Pancreas (tissue), 10 donors: ENCODE measurements around the gene THSD7A. TPM values are rescaled to one million over a fixed set of nuclear protein-coding genes. Genes with fewer than 3 reads are reported as not detected.

Source experiments
- ATAC-seq, 4 donors: fragments of 200-7000 bp; cut with Tn5 transposase; one replicate each; pipeline versions ENCODE4 v1.8.0 to v1.9.1; 2020; ENCODE audit warnings: mild to moderate bottlenecking in 4 of 4, moderate library complexity in 4 of 4
- DNase-seq, 6 donors: peaks; one replicate each; pipeline ENCODE4 v3.0.0-alpha.2; 2020
- FAIRE-seq: peaks from 2 replicates; lab custom pipeline; 2012; peaks lifted over from hg19 to GRCh38; lab: Jason Lieb, UNC
- H3K27ac ChIP-seq, 4 donors: fragments of 200-600 bp; sonication (generic); 1 replicate in 3 of 4; 2 replicates in 1 of 4; pipeline versions ENCODE4 v1.5.0 to v1.8.0; 2020
- H3K27me3 ChIP-seq, 4 donors: fragments of 200-600 bp; one replicate each; pipeline ENCODE4 v1.8.0; 2021
- H3K36me3 ChIP-seq, 3 donors: fragments of 200-600 bp; sonication (generic) in 1 of 3; one replicate each; pipeline versions ENCODE4 v1.5.0 to v1.8.0; 2020 to 2021
- H3K4me1 ChIP-seq, 3 donors: fragments of 200-600 bp; one replicate each; pipeline ENCODE4 v1.8.0; 2021
- H3K4me3 ChIP-seq, 4 donors: fragments of 200-600 bp; sonication (generic) in 2 of 4; one replicate each; pipeline versions ENCODE4 v1.5.0 to v1.8.0; 2020 to 2021
- H3K9me3 ChIP-seq, 4 donors: fragments of 200-600 bp; one replicate each; pipeline ENCODE4 v1.8.0; 2021
- CTCF ChIP-seq, 4 donors: fragments of 200-600 bp; sonication (generic) in 3 of 4; IDR thresholded peaks; one replicate each; pipeline versions ENCODE4 v1.5.0 to v1.8.0; 2021; ENCODE audit warnings: antibody characterized with exemption in 4 of 4
- WGBS, 2 donors: extraction: QIAGEN DNeasy Blood & Tissue Kit; methylation state at CpG; one replicate each; pipeline ENCODE4 v1.1.7; 2013; 5-methylcytosine and 5-hydroxymethylcytosine counted together
- intact Hi-C, 3 donors: fragments of 100-400 bp; cut with DNase I; formaldehyde crosslinking; loops; one replicate each; pipeline versions ENCODE4 v1.11.1 to v1.14.2; 2022
- polyA plus RNA-seq, 2 donors: library from polyadenylated mRNA; stranded (reverse); fragments of 200-250 nt; gene quantifications; one replicate each; pipeline ENCODE4 v1.2.3, GENCODE V29; 2013
- total RNA-seq, 6 donors: library from RNA; stranded (reverse); fragmentation: NEBNext Ultra II Directional in 4 of 6; extraction: Animal tissue kit (Norgen Biotek cat#: 25700) in 4 of 6; gene quantifications; one replicate each; pipeline versions ENCODE4 v1.2.1 to v1.2.4, GENCODE V29; 2021 to 2023
- donor health status: healthy with polysubstance abuse.
- donor health status: DM: no; HTN: no; CAD: no; lungs with moderate emphysema.
- donor health status: DM: no; HTN: no; CAD: no.
- donor health status: control.
- donor health status: control.
- donor health status: Bipolar disorder and iron deficiency.
- donor health status: DM: yes; HTN: yes; CAD: no.
- donor health status: DM: no; HTN: no; CAD: no.
- donor health status: DM: no; HTN: no; CAD: no.
- donor health status: DM: yes; HTN: yes; CAD: no.

THSD7A gene
- total and polyA plus RNA-seq, 8 donors, result 0.30 to 3.7 (median 0.90) TPM

- peak in 1 of 4 donors; percentile 30 for ATAC-seq
- WGBS, 2 donors, result 51 to 58% methylated on average over 2 of the region's 2 CpGs
- intact Hi-C loops, result no loop called here
- Histone ChIP-seq H3K27ac (no peak overlapping the region), H3K4me3 (no peak overlapping the region), H3K27me3 (no peaks in the 10 kb centered on the region), H3K36me3 (no peaks in the 10 kb centered on the region), H3K4me1 (no peaks in the 10 kb centered on the region), H3K9me3 (peaks cover 0 to 3% (median 0%) of the 10 kb centered on the region in 4 donors)
- TF ChIP-seq CTCF (IDR thresholded peaks at IDR 0.05), result no peak
- FAIRE-seq, result no peak
- DNase-seq, result no peak
Measured at GRCh38 chr7:11786186-11786585, 45.8 kb downstream of the THSD7A start.

- ATAC-seq (no peak), DNase-seq (no peak), FAIRE-seq (no peak)
- Histone ChIP-seq H3K4me3 (no peak overlapping the region), H3K27me3 (no peaks in the 10 kb centered on the region), H3K9me3 (peaks cover 0 to 3% (median 0%) of the 10 kb centered on the region in 4 donors), H3K36me3 (no peaks in the 10 kb centered on the region), H3K4me1 (no peaks in the 10 kb centered on the region), H3K27ac (no peak overlapping the region)
- intact Hi-C loops, result no loop called here
- no peak for TF ChIP-seq CTCF (IDR thresholded peaks at IDR 0.05)
- WGBS, 2 donors, result 82 to 85% methylated on average over 3 of the region's 3 CpGs
Measured at GRCh38 chr7:11784769-11785536, 47.0 kb downstream of the THSD7A start.

- Histone ChIP-seq H3K27me3 (no peaks in the 10 kb centered on the region), H3K4me3 (no peak overlapping the region), H3K9me3 (no peaks in the 10 kb centered on the region), H3K27ac (no peak overlapping the region), H3K4me1 (no peaks in the 10 kb centered on the region), H3K36me3 (no peaks in the 10 kb centered on the region)
- no peak for ATAC-seq
- intact Hi-C loops, result no loop called here
- 77 to 82% methylated on average over 7 of the region's 7 CpGs for WGBS, 2 donors
- no peak for TF ChIP-seq CTCF (IDR thresholded peaks at IDR 0.05)
- DNase-seq, result no peak
- no peak for FAIRE-seq
Measured at GRCh38 chr7:11779864-11780674, 51.9 kb downstream of the THSD7A start.

GRCh38 chr7:11776039-11776438 is 56.0 kb downstream of the THSD7A start:
- ATAC-seq (no peak), FAIRE-seq (no peak), DNase-seq (no peak)
- no peak overlapping the region for H3K27ac ChIP-seq
- no peaks in the 10 kb centered on the region for H3K4me1 ChIP-seq
- intact Hi-C loops, result no loop called here
- no peaks in the 10 kb centered on the region for H3K9me3 ChIP-seq
- H3K36me3 ChIP-seq, result no peaks in the 10 kb centered on the region
- H3K4me3 ChIP-seq, result no peak overlapping the region
- WGBS, 2 donors, result 70 to 75% methylated on average over 2 of the region's 2 CpGs
- no peaks in the 10 kb centered on the region for H3K27me3 ChIP-seq
- TF ChIP-seq CTCF (IDR thresholded peaks at IDR 0.05), result no peak
